A549 (cell line): ENCODE measurements around the gene RPH3AL.
A peak's percentile ranks its signal among the peaks of the same experiment; 100 is the strongest.

ENCODE experiments used
- CEBPB ChIP-seq, 2 experiments: fragments of >200 bp in 1 of 2; sonication (Bioruptor Twin) in 1 of 2; formaldehyde crosslinking in 1 of 2; IDR thresholded peaks; 2 replicates each; pipeline ENCODE4 v1.6.1; 2012 to 2016
- CTCF ChIP-seq: fragments of >200 bp; sonication (Bioruptor Twin); formaldehyde crosslinking; IDR thresholded peaks from 3 replicates; pipeline ENCODE4 v1.5.1; 2016
- HMGXB4 ChIP-seq: fragments of 250-450 bp; sonication (Bioruptor Pico); IDR thresholded peaks from 2 replicates; pipeline ENCODE4 v1.5.0; 2021; ENCODE audit warnings: mild to moderate bottlenecking, moderate library complexity, borderline replicate concordance
- HOXB5 ChIP-seq: fragments of 250-450 bp; sonication (Bioruptor Pico); IDR thresholded peaks from 2 replicates; pipeline ENCODE4 v1.5.0; 2020; ENCODE audit warnings: mild to moderate bottlenecking, moderate library complexity
- MAX ChIP-seq: IDR thresholded peaks from 2 replicates; pipeline ENCODE4 v1.6.1; 2012
- PBX3 ChIP-seq: IDR thresholded peaks from 2 replicates; pipeline ENCODE4 v1.6.1; 2012
- RAD21 ChIP-seq, 2 experiments: fragments of >200 bp in 1 of 2; sonication (Bioruptor Twin) in 1 of 2; formaldehyde crosslinking in 1 of 2; IDR thresholded peaks in 1 of 2; conservative IDR thresholded peaks in 1 of 2; 2 replicates in 1 of 2; 3 replicates in 1 of 2; pipeline ENCODE4 v1.6.1; 2012 to 2018; ENCODE audit warnings: inconsistent platforms in 1 of 2
- REST ChIP-seq: fragments of 200-600 bp; sonication (generic); IDR thresholded peaks from 2 replicates; pipeline ENCODE4 v1.6.1; 2016; ENCODE audit warnings: antibody characterized with exemption, mild to moderate bottlenecking, moderate library complexity
- RFX5 ChIP-seq: fragments of 450-650 bp; IDR thresholded peaks from 2 replicates; pipeline ENCODE4 v1.7.1; 2014; ENCODE audit warnings: antibody characterized with exemption, mild to moderate bottlenecking, moderate library complexity
- SREBF2 ChIP-seq: fragments of 450-650 bp; IDR thresholded peaks from 2 replicates; pipeline ENCODE4 v1.6.1; 2014; ENCODE audit warnings: mild to moderate bottlenecking, moderate library complexity
- ZC3H11A ChIP-seq: fragments of 450-650 bp; IDR thresholded peaks from 2 replicates; pipeline ENCODE4 v1.6.1; 2014; ENCODE audit warnings: antibody characterized with exemption, mild to moderate bottlenecking
- ZFP36 ChIP-seq: fragments of 450-650 bp; IDR thresholded peaks from 2 replicates; pipeline ENCODE4 v1.6.1; 2014; ENCODE audit warnings: borderline replicate concordance; ENCODE audit not compliant: partially characterized antibody

- TF ChIP-seq HMGXB4 (no peak), PBX3 (no peak), RFX5 (no peak), CEBPB (IDR thresholded peaks at IDR 0.05) (no peak), ZC3H11A (no peak), HOXB5 (CRISPR knock-in tag) (no peak), CTCF (no peak), SREBF2 (no peak), ZFP36 (peak; percentile 47), MAX (no peak), REST (no peak), RAD21 (conservative IDR thresholded peaks at IDR 0.05 in 1 of 2, IDR thresholded peaks at IDR 0.05 in 1 of 2) (no peak)
These were observed 30.3 kb upstream of the RPH3AL start for GRCh38 chr17:382644-383533.
